Spleen (tissue), 7 donors: ENCODE results near the gene KREMEN1.

Experiments
- CTCF ChIP-seq, 11 experiments: fragments of 200-600 bp in 7 of 11; fragments of 450-650 bp in 4 of 11; sonication (generic) in 4 of 11; IDR thresholded peaks in 8 of 11; conservative IDR thresholded peaks in 3 of 11; 1 replicate in 7 of 11; 2 replicates in 4 of 11; pipeline versions ENCODE4 v1.4.0 to v1.8.0; 2016 to 2021; ENCODE audit warnings: antibody characterized with exemption in 11 of 11, inconsistent platforms in 4 of 11, mild to moderate bottlenecking in 1 of 11
- POLR2A ChIP-seq, 3 donors: fragments of 450-650 bp; IDR thresholded peaks; one replicate each; pipeline ENCODE4 v1.5.1; 2017; ENCODE audit warnings: antibody characterized with exemption in 3 of 3, mild to moderate bottlenecking in 1 of 3
- POLR2AphosphoS5 ChIP-seq, 3 donors: sonication (generic); formaldehyde crosslinking; IDR thresholded peaks; one replicate each; pipeline ENCODE4 v1.5.1; 2017; ENCODE audit warnings: antibody characterized with exemption in 3 of 3
- donor health status: DM: no; HTN: no; CAD: no; lungs with moderate emphysema.
- donor health status: DM: no; HTN: no; CAD: no.
- donor health status: DM: no; HTN: no; CAD: no.

DNA sequence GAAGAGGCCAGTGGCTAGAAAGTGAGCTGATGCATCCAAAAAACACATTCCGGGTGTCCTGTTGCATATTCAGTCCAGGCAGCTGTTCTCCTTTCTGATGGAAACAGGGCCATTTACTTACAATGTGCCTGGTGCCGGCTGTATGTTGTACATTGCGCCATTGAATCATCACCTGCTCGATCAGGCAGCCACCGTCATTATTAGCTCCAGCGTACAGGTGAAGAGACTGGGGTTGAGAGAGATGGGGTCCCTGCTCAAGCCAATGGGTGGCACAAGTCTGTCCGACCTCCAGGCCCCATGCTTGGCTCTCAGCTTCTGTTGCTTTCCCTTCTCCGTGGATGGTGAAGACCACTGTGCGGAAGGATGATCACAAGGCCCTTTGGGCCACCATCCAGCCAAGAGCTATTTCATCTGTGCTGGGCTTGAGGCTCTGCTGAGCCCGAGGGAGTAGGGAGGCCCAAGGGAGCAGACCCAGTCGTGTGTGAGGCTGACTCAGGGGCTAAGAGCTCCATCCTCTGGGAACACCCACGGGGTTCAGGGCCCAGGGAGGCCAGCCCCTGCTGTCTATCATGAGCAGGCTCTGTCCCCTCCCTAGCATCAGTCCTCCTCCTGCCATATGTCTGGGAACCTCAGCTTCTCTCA, 112.1 kb downstream of the KREMEN1 start:
- TF ChIP-seq CTCF (IDR thresholded peaks at IDR 0.05 in 8 of 11, conservative IDR thresholded peaks at IDR 0.05 in 3 of 11) (no peak), POLR2A (IDR thresholded peaks at IDR 0.05) (no peak), POLR2AphosphoS5 (IDR thresholded peaks at IDR 0.05) (no peak)
